ENCODE data around the gene IMMP1L.
"Not testable (repeated sequence)": the region's sequence is repeated elsewhere in the genome, so short reads cannot be mapped to it uniquely, and the experiment has no call there.

The IMMP1L gene

DNA sequence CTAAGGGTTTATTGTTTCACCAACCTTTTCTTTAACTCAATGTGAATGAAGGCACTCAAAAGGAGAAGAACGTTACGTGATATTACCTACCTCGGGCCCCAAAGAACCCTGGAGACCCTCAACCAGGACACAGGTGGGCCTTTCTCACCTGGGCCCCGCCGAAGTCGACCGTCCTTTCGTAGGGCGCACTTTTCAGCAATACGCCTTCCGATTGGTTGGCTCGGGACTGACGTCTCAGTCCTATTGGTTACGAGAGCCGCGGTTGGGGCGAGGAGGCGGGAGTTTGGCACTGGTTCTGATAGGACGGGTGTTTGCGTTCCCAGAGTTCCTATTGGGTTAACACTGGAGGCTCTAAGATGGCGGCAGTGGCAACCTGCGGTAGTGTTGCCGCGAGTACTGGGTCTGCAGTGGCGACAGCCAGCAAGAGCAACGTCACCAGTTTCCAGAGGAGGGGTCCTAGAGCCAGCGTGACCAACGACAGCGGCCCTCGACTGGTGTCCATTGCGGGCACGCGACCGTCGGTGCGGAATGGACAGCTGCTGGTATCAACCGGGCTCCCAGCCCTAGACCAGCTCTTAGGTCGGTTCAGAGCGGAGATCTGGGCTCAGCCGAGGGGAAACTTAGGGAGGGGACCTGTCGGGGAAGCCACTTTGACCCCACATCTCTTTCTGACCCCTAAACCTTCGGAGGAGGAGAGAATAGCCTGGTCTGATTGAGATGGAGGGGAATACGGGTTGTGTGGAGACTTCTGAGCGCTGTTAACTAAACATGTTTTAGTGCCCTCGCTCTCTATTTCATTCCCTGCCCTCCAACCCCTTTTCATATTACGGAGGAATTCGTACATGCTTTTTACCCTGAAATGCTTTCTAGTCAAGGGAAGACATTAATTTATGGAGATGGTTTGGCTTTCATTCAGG, at the start of gene IMMP1L, which contains the start of gene ELP4:
TSS of gene IMMP1L (minus strand) at position 194 of the 917 bp plus-strand sequence. CDS start 46,346 bp downstream, outside the sequence.
TSS of gene ELP4 (plus strand) at position 339 of the 917 bp plus-strand sequence. CDS start at position 357, 18 bp downstream.
- DNase-seq, result peak; percentile 95

DNA sequence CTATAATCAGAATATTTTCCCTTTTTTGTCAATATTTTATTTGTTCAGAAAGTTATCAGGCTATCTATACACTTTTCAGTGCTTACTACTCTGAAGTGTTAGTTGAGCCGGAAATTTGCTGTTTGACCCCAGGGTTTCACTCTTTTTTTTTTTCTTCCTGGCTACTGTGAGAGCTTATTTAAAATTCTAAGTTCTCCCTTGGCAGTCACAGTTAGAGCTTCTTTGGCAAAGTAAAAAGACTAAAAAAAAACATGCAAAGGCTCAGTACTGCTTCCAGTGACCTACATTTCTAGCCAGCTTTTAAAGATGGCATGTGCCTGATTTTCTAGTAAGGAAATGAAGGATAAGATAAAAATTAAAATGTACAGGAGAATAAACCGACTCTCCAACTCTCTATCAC, 48.6 kb upstream of the IMMP1L start:
- DNase-seq, result no peak

- no peak for DNase-seq
These were observed 46.5 kb upstream of the IMMP1L start for GRCh38 chr11:31555938-31556337.

DNA sequence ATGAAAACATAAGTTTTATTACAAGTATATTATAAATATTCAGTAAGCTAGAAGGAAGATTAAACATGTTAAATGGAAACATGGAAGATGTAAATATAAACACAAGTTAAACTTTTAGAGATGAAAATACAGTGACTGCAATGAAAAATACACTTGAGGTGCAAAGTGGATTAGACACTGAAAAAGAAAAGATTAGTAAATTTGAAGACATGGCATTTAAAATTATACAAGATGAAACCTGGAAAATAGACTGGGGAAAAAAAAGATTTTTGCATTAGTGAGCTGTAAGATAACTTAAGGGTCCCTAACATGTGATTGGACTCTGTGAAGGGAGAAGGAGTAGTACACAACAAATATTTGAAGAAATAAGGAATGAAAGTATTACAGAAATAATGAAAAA, 33.4 kb upstream of the IMMP1L start:
- no peak for DNase-seq

GRCh38 chr11:31535479-31535878, 26.1 kb upstream of the IMMP1L start:
- DNase-seq, result no peak

GRCh38 chr11:31531293-31531692, 21.9 kb upstream of the IMMP1L start:
- DNase-seq, result no peak

DNA sequence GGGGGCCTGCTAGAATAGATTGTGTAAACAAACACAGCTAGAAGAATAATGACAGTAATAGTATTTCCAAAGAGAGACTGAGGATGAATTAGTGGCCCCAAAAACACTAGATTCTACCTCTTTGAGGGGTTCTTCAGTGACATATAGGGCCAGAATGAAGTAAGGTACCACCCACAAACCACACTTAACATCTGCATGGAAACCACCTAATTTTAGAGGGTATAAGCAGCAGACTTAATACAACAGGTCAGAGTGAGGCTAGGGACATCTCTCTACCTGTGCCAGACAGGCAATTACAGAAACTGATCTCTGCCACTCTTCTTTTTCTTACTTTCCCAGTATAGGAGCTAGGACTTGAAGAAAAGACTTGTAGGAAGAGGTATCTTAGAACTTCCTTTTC, 20.3 kb upstream of the IMMP1L start:
- no peak for DNase-seq

DNA sequence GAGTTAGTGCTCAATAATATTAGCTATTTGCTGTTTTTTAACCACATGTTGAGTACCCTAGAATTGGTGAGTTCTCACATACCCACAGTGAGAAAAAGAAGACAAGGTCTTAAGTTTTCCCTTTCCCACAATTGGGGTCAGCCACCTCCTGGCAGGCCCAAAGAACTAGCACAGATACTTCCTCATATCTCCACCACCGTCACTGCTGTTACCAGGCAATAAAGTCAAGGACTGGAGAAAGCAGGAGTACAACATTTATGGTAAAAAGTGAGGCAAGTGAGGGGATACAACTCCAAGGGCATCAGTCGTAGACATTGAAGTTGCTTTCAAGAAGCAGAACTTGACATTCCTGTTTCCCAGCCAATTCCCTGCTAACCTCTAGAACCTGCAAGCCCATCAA, 19.8 kb upstream of the IMMP1L start:
- DNase-seq, result no peak

GRCh38 chr11:31521497-31522150, 12.2 kb upstream of the IMMP1L start:
- DNase-seq, result no peak

DNA sequence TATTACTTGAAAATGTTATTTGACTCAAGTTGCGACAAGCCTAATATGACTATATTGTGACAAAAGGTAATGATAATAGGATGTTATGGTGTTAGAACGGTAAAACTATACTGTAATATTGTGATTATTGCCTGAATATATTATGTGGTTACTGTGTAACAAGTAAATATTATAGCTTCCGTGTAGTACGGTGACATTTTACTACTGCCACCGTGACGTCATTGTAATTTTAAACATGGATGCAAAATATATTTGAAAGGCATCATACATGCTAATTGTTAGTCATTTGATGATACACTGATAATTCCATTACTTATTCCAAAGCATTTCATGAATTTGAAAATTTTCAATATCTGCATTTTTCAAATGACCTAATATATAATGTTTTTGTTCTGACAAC, 2.7 kb upstream of the IMMP1L start:
- DNase-seq, result no peak

DNA sequence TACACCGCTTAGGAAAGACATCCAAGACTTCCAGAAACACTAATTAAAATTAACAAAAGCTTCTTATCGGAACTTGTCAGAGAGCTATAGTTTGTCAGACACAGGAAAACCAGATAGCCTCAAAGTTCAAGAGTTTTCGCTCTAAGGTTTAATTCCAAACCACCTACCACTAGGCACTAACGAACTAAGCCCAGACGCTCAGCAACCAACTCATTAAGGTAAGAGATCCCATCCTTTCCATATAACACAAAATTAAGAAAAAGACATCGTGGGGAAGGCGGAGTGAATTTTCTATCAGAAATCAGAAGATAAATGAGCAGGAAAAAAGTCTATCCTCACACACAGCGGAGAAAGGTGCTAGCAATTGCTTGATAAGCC, 382 bp downstream of the IMMP1L start:
- DNase-seq, result no peak

- no peak for DNase-seq
These were observed 8.9 kb downstream of the IMMP1L start for GRCh38 chr11:31500560-31500959.

DNA sequence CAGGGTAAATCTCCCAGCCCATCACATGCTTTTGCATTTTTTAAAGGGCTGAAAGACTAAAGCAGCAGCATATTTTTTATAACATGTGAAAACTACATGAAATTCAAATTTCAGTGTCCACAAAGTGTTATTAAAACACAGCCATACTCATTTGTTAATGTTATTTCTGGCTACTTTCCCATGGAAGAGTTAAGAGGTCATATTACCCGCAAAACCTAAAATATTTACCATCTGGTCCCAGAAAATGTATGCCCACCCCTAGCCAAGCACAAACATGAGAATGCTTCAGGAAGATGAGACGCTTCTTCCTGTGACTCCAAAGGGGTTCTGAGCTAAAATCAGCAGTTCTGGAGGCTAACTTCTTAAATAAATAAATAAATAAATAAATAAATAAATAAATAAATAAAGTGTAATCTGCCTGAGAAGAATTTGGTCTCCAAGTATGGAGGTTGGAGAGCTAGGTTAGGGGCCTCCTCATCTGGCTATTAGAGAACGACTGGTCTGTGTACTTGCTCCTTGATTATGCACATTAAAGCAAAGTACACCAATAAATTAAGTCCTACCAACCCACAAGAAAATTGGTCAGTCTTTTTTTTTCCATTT, 9.7 kb downstream of the IMMP1L start:
- DNase-seq, result peak; percentile 19

DNA sequence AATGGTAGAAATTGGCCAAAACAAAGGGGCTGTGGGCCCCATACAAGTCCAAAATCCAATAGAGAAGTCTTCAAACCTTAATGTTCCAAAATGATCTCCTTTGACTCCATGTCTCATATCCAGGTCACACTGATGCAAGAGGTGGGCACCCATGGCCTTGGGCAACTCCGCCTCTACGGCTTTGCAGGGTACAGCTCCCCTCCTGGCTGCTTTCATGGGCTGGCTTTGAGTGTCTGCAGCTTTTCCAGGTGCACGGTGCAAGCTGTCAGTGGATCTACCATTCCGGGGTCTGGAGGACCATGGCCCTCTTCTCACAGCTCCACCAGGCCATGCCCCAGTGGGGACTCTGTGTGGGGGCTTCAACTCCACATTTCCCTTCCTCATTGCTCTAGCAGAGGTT, 15.7 kb downstream of the IMMP1L start:
- not testable (repeated sequence) for DNase-seq

- no peak for DNase-seq
These were observed 16.2 kb downstream of the IMMP1L start for GRCh38 chr11:31493235-31493634.

DNA sequence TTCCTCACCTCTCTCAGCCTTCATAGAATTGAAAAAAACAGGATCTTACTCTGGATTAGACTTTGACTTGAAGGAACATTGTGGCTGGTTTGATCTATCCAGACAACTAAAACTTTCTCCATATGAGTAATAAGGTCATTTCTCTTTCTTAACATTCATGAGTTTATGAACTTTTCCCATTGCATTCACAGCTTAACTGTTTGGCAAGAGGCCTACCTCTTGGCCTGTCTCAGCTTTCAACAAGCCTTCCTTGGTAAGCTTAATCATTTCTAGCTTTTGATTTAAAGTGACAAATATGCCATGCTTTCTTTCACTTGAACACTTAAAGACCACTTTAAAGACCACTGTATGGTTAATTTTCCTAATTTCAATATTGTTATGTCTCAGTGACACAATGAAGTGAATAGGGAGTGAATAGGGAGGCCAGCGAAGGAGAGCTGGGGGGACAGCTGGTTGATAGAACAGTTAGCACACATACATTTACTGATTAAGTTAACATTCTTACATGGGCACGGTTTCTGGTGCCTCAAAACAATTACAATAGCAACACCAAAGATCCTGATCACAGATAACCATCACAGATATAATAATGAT, 17.0 kb downstream of the IMMP1L start:
- no peak for DNase-seq

DNA sequence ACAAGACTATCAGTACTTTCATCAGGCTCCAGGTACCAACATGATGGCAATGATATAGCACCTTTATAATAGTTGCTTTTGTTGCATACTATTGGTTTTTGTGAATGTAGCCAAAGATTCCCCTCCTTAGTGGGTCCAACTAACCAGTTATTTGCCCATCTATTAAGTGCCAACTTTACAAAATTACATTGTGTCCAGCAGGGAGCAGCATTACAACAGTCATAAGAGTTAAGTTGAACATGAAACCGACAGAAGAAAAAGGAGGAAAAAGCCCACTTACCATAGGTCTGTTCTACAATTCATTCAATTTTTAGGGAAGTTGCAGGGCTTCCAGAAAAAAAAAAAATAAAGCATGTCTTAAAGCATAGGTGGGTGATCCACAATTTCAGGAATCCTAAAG, 21.6 kb downstream of the IMMP1L start:
- peak; percentile 54 for DNase-seq

DNA sequence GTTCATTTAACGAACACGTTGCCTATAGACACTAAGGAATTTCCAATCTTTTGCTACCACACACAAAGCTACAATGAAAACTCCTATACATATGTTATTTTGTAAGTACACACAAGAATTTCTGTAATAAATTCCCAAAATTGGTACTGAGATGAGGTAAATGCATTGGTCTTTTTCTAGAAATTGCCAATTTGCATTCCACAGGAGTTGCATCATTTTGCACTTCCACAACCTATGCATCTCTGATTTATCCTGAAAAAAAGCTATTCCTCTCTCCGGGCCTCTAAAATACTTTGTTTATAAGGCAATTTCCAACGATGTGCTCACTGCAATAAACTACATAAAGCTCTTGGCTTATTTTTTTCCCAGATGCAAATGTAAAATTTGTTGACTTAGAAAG, 24.9 kb downstream of the IMMP1L start:
- DNase-seq, result peak; percentile 28

DNA sequence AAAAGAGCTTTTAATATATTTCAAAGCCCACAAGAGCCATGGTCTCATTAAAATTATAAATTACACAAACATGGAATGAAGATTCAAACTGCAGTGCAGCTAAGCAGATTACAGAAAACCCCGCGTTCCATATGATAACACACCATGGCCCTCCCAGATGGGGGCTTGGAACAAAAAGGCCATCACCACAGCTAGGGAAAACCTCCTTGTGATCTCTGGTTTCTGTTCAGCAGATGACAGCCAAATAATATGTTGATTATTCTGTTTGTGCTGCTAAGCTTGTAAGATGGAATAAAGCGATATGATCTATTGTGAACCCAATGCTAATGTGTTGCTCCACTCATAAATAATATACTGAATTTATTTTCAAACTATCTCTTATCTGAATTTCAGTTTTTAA, 28.5 kb downstream of the IMMP1L start:
- DNase-seq, result no peak

GRCh38 chr11:31479066-31479465, 30.4 kb downstream of the IMMP1L start:
- no peak for DNase-seq

- no peak for DNase-seq
These were observed 31.2 kb downstream of the IMMP1L start for GRCh38 chr11:31478223-31478590.

DNA sequence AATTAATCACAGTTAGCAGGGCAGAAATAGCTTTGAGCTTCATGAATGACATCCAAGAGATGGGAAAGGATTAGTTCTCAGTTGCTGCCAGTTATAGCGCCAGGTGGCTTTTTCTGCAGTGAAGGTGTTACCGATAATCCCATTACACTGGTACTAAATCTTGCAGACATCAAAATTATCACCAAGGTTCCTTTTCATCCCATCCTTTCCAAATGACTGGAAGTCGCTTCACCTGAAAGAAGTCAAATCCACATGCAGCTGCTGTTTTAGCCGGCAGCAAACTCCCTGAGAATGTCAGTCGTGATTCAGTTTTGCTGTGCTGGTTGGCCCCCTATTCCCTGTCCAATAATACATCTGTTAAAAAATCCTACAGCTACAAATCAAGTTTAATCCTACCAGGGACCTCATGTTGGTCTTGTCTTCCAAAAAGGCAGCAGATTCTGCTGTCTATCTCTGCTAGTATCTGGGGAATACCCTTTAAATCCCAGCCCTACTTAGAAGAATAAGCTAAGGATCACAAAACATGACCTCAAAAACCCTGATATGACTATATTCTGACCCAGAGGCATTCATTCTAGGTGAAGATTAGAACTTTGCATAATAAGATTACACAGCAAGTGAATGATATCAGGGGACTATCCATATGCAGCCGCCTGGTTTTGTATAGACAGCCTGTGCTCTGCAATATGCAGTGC, 31.7 kb downstream of the IMMP1L start:
- DNase-seq, result no peak

DNA sequence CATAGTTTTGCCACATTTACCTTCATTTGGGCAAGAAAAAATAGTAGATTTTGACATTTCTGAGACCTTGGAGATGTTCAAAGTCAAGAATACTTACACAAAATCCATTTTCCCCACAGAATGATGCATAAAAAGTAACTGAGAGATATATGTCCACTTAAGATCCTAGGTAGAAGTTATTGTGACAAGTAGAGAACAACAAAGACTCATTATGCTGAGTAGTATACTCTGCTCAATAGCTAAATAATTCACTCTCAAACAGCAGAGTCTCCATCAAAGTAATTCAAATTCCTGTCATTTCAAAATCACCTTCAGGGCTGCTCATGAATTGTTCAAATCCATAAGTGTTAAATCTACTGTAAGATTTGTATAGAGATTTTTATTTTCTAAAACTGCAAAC, 35.3 kb downstream of the IMMP1L start:
- DNase-seq, result no peak
